ENCODE data around the gene DDX25. TPM values are rescaled to one million over a fixed set of nuclear protein-coding genes. Genes with fewer than 3 reads are reported as not detected.

DDX25 gene
- total RNA-seq, 1 donor from 2014 or later: 0.46 TPM

DNA sequence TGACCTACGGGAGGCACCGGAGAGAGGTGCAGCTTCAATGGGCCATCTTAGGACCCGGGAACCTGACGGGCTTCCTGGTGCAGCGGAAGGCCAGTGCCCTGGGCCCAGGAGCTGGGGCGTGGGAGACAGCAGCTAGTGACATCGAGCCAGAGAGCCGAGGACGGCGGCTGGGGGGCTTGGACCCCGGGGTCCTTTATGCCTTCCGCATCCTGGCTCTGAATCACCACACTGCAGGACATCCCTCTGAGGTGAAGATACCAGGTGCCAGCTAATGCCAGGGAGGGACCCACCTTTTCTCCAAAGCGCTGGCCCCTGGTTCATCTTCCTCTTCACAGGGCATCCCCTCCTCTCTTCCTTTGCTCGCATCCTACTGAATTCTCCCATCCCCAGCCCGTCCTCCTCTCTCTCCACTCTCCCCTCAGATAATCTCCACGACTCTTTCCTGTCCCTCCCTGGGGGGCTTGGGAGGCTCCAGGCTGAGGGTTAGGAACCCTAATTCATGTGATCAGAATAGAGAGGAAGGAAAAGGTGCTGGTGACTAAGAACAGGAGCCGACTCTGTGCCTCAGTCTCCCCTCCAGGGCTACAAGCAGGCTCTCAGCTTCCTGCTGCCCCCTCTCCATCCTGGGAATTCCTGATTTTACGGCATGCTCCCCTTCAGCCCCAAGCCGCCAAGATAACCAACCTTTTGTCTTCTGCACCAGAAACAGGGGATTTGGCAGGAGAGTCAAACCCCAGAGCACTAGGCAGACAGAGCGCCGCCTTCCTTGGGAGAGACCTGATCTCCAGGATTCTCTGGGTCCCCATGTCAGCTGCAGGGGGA lies 50.0 kb downstream of the DDX25 start:
- TF ChIP-seq, protein P1, sequence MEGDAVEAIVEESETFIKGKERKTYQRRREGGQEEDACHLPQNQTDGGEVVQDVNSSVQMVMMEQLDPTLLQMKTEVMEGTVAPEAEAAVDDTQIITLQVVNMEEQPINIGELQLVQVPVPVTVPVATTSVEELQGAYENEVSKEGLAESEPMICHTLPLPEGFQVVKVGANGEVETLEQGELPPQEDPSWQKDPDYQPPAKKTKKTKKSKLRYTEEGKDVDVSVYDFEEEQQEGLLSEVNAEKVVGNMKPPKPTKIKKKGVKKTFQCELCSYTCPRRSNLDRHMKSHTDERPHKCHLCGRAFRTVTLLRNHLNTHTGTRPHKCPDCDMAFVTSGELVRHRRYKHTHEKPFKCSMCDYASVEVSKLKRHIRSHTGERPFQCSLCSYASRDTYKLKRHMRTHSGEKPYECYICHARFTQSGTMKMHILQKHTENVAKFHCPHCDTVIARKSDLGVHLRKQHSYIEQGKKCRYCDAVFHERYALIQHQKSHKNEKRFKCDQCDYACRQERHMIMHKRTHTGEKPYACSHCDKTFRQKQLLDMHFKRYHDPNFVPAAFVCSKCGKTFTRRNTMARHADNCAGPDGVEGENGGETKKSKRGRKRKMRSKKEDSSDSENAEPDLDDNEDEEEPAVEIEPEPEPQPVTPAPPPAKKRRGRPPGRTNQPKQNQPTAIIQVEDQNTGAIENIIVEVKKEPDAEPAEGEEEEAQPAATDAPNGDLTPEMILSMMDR (IDR thresholded peaks at IDR 0.05): no peak
- ATAC-seq: no peak

DNA sequence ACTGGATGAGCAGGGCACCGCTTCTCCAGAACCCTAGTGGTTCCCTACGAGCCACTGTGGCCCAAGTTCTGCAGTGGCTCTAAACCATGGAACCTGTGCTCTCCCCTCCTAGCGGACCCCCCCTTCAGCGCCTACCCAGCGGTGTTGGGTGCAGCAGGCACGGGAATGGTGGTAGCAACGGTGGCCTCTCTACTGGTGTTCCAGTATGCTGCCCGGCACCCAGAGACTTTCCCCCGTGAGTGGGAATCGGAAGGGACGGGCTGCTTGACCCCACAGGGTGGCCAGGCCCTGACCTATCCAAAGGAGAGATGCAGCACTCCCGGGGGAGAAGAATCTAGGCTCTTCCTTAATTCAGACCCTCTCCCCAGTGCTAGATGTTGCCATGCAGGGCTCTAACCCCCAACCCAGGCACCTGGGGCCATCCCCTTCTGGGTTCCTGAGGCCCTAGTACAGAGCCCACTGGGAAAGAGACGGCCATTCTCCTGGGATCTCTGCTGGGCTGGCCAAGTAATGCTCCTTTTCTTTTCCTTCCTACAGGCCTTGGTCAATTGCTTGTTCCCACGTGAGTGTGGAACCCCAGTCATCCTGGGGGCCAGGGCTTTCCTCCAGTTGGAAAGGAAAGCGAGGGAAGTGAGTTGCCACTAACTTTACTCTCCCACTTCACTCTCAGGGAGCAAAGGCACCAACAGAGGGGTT lies 50.8 kb downstream of the DDX25 start:
- H3K27me3 ChIP-seq: no peaks in the 10 kb centered on the region
- intact Hi-C loops (cut with DNase I): no loop called here
- no peak for DNase-seq
- H3K4me3 ChIP-seq: no peak overlapping the region
- no peak for ATAC-seq
- H3K36me3 ChIP-seq: no peaks in the 10 kb centered on the region
- no peak overlapping the region for H3K27ac ChIP-seq
- TF ChIP-seq, protein P1 (IDR thresholded peaks at IDR 0.05): no peak
- no peaks in the 10 kb centered on the region for H3K9me3 ChIP-seq
- peaks cover 9% of the 10 kb centered on the region for H3K4me1 ChIP-seq

More for the DNA sequence above, 50.0 kb downstream of the DDX25 start:
- no peak overlapping the region for H3K4me3 ChIP-seq
- no peaks in the 10 kb centered on the region for H3K36me3 ChIP-seq
- no peaks in the 10 kb centered on the region for H3K9me3 ChIP-seq
- H3K27ac ChIP-seq: no peak overlapping the region
- DNase-seq: no peak
- peaks cover 9% of the 10 kb centered on the region for H3K4me1 ChIP-seq
- intact Hi-C loops (cut with DNase I): no loop called here
- H3K27me3 ChIP-seq: no peaks in the 10 kb centered on the region

DNA sequence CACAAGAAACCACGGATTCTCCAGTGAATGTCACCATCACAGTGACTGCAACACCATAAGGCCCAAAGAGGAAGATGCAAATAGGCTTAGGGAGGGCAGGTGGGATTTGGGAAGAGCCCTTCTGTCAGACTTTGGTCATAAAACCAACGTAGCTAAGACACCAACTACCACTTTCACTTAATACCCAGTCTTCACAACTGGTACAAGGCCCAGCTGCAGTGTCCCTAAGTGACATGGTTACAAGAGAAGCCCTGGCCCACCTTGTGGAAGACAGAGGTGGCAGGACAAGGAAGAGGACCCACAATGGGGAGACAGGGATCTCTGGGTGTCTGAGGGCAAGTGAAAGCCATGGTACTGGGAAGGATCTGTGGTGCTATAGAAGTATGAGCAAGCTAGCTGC lies 51.5 kb downstream of the DDX25 start:
- H3K27me3 ChIP-seq: no peaks in the 10 kb centered on the region
- intact Hi-C loops (cut with DNase I): no loop called here
- DNase-seq: no peak
- no peaks in the 10 kb centered on the region for H3K9me3 ChIP-seq
- H3K36me3 ChIP-seq: no peaks in the 10 kb centered on the region
- H3K4me3 ChIP-seq: no peak overlapping the region
- H3K27ac ChIP-seq: no peak overlapping the region
- TF ChIP-seq, protein P1 (IDR thresholded peaks at IDR 0.05): no peak
- peaks cover 9% of the 10 kb centered on the region for H3K4me1 ChIP-seq
- no peak for ATAC-seq

DNA sequence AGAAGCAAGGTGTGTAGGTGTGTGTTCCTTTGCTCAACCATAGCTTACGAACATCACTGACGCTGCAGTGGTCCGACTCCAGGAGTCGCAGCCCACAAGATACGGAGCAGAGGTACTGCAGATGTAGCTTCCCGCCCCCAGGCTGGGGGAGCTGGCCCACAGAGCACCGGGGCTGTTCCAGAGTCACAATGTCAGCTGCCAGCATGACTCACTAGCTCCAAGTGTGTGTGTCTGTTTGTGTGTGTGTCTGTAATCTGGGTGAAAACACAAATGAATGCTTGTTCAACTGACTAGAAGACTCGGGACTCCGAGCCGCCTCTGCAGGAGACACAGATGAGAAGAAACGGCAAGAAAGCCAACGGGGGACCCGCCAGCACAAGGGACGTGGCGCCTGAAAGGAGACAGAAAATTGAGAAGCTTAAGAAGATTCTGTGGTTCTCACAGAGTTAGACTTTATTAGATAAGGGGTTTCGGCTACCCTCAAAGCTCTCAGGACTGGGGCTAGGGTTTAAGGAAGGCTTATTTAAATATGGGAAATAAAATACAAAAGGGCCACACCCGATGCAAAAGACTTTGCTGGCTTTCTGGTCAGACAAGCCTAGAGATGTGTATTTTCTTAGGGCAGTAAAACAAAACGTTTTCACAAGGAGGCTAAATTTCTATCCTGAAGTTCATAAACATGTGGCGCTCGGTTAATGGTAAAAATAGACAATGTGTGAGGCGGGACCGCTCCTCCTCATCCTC lies 52.3 kb downstream of the DDX25 start:
- Histone ChIP-seq H3K27ac (no peak overlapping the region), H3K4me1 (peaks cover 9% of the 10 kb centered on the region), H3K4me3 (no peak overlapping the region), H3K9me3 (no peaks in the 10 kb centered on the region), H3K36me3 (no peaks in the 10 kb centered on the region), H3K27me3 (no peaks in the 10 kb centered on the region)
- no peak for DNase-seq
- intact Hi-C loops (cut with DNase I): no loop called here
- ATAC-seq: no peak
- TF ChIP-seq, protein P1 (IDR thresholded peaks at IDR 0.05): no peak

DNA sequence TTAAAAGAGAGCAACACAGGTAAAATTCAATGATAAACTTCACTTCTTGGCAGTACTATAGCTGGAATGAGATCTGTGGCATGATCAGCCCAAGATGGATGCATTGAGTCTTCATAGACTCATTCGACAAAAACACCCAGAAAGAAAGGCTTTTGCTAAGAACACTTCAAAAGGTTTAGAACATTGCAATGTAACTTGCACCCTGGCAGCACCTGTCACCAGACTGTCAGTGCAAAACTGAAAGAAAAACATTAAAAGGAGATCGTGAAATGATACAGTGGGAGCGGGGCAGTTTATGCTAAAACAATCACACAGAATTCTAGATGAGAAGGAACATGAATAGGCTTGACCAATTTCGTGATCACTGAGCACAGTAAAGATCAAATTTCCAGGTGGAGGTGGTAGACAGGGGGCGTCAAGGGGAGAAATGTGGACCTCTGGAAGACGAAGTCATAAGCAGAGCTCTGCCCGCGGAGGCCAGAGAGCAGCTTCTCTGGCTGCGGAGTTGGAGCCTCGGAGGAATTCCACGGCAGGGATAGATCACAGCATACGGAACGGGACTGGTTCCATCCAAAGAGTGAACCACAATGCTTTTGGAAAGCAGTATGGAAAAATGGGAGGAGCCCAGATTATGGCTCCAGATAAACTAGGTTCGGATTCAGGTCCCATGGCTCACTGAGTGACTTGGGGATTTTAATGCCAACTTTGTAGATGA lies 53.5 kb downstream of the DDX25 start:
- TF ChIP-seq, protein P1 (IDR thresholded peaks at IDR 0.05): no peak
- no peaks in the 10 kb centered on the region for H3K36me3 ChIP-seq
- H3K9me3 ChIP-seq: no peaks in the 10 kb centered on the region
- H3K27ac ChIP-seq: no peak overlapping the region
- no peaks in the 10 kb centered on the region for H3K27me3 ChIP-seq
- peaks cover 6% of the 10 kb centered on the region for H3K4me1 ChIP-seq
- DNase-seq (no peak), ATAC-seq (no peak)
- no peak overlapping the region for H3K4me3 ChIP-seq
- intact Hi-C loops (cut with DNase I): no loop called here
